ENCODE measurements around the gene FHIT. TPM values are rescaled to one million over a fixed set of nuclear protein-coding genes. Genes with fewer than 3 reads are reported as not detected.

FHIT gene
- total and polyA plus RNA-seq, 10 of the 15 experiments (the other 5 are each of a cell fraction or from before 2014, with no cell fraction given): 4.2 to 14.9 (median 9.4) TPM

DNA sequence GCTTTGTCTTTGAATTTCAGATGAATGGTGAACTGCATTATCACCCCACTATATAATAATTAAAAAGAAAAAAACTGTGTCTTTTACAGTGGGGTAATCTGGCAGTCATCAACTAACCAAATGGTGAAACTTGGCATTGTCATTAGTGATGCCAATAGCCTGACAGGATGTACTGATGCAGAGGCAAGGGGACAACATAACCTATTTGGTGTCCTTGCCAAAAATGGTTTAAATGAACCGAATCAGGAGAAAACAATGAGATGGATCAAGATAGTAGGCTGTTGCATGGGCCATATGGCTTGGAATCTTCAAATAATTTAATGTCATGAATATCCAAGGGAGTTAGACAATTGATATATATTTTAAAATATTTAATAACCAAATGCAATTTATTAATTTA lies 738.7 kb downstream of the FHIT start:
- Histone ChIP-seq H3K27me3 (replicated peaks in 1 of 2; ENCODE audit: control insufficient read depth in 2 of 2, insufficient read depth in 2 of 2, low read length in 1 of 2) (no peaks in the 10 kb centered on the region), H3K79me2 (ENCODE audit: control insufficient read depth, insufficient read depth, low read length) (no peaks in the 10 kb centered on the region), H4K20me1 (ENCODE audit: control insufficient read depth, insufficient read depth) (no peaks in the 10 kb centered on the region), H3K36me3 (ENCODE audit: control insufficient read depth in 2 of 2, insufficient read depth in 2 of 2, low read length in 1 of 2) (no peaks in the 10 kb centered on the region), H3K4me2 (ENCODE audit: control insufficient read depth, insufficient read depth) (no peak overlapping the region), H3K27ac (ENCODE audit: control insufficient read depth, insufficient read depth) (no peak overlapping the region), H3K9ac (ENCODE audit: control insufficient read depth, insufficient read depth, low read length) (no peak overlapping the region), H3K9me3 (replicated peaks; ENCODE audit: control insufficient read depth, insufficient read depth, low read length) (no peaks in the 10 kb centered on the region; the same call in 2 of the 3 replicates), H3K4me3 (no peak overlapping the region), H2AFZ (ENCODE audit: control insufficient read depth, low read depth, low read length) (no peak overlapping the region), H3K4me1 (ENCODE audit: control insufficient read depth, insufficient read depth, low read length) (no peaks in the 10 kb centered on the region)
- BruUV-seq (replicated peaks): no TSS peak
- WGBS (ENCODE audit: insufficient coverage, insufficient replicate concordance, low lambda C conversion rate, missing lambda C conversion rate): 0% methylated on average over 1 of the region's 1 CpG
- in situ Hi-C loops (cut with MboI): no loop called here
- no peak for ATAC-seq
- POLR2A ChIA-PET: no interaction called here
- intact Hi-C loops (cut with micrococcal nuclease; ENCODE audit: unreplicated experiment): no loop called here
- TF ChIP-seq SPI1 (IDR thresholded peaks at IDR 0.05; ENCODE audit: borderline replicate concordance, insufficient read depth, low read depth, low read length) (no peak), NFIC (IDR thresholded peaks at IDR 0.05; ENCODE audit: low read depth, low read length) (no peak), HDAC2 (IDR thresholded peaks at IDR 0.05) (no peak), SREBF1 (IDR thresholded peaks at IDR 0.05; ENCODE audit: low read length) (no peak), PAX5 (IDR thresholded peaks at IDR 0.05; ENCODE audit: borderline replicate concordance, low read depth, low read length) (no peak), MYB (IDR thresholded peaks at IDR 0.05; ENCODE audit: borderline replicate concordance, low read depth, low read length) (no peak), HDGF (IDR thresholded peaks at IDR 0.05) (no peak), ZNF384 (IDR thresholded peaks at IDR 0.05; ENCODE audit: borderline replicate concordance, low read depth, low read length) (no peak), NRF1 (conservative IDR thresholded peaks at IDR 0.05; ENCODE audit: low read depth, low read length) (no peak), KAT2A (conservative IDR thresholded peaks at IDR 0.05; ENCODE audit: control insufficient read depth, low read depth, low read length) (no peak)
- TF ChIP-seq, protein P1, sequence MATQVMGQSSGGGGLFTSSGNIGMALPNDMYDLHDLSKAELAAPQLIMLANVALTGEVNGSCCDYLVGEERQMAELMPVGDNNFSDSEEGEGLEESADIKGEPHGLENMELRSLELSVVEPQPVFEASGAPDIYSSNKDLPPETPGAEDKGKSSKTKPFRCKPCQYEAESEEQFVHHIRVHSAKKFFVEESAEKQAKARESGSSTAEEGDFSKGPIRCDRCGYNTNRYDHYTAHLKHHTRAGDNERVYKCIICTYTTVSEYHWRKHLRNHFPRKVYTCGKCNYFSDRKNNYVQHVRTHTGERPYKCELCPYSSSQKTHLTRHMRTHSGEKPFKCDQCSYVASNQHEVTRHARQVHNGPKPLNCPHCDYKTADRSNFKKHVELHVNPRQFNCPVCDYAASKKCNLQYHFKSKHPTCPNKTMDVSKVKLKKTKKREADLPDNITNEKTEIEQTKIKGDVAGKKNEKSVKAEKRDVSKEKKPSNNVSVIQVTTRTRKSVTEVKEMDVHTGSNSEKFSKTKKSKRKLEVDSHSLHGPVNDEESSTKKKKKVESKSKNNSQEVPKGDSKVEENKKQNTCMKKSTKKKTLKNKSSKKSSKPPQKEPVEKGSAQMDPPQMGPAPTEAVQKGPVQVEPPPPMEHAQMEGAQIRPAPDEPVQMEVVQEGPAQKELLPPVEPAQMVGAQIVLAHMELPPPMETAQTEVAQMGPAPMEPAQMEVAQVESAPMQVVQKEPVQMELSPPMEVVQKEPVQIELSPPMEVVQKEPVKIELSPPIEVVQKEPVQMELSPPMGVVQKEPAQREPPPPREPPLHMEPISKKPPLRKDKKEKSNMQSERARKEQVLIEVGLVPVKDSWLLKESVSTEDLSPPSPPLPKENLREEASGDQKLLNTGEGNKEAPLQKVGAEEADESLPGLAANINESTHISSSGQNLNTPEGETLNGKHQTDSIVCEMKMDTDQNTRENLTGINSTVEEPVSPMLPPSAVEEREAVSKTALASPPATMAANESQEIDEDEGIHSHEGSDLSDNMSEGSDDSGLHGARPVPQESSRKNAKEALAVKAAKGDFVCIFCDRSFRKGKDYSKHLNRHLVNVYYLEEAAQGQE (IDR thresholded peaks at IDR 0.05; ENCODE audit: low read depth, low read length): no peak
- TF ChIP-seq, protein P2, sequence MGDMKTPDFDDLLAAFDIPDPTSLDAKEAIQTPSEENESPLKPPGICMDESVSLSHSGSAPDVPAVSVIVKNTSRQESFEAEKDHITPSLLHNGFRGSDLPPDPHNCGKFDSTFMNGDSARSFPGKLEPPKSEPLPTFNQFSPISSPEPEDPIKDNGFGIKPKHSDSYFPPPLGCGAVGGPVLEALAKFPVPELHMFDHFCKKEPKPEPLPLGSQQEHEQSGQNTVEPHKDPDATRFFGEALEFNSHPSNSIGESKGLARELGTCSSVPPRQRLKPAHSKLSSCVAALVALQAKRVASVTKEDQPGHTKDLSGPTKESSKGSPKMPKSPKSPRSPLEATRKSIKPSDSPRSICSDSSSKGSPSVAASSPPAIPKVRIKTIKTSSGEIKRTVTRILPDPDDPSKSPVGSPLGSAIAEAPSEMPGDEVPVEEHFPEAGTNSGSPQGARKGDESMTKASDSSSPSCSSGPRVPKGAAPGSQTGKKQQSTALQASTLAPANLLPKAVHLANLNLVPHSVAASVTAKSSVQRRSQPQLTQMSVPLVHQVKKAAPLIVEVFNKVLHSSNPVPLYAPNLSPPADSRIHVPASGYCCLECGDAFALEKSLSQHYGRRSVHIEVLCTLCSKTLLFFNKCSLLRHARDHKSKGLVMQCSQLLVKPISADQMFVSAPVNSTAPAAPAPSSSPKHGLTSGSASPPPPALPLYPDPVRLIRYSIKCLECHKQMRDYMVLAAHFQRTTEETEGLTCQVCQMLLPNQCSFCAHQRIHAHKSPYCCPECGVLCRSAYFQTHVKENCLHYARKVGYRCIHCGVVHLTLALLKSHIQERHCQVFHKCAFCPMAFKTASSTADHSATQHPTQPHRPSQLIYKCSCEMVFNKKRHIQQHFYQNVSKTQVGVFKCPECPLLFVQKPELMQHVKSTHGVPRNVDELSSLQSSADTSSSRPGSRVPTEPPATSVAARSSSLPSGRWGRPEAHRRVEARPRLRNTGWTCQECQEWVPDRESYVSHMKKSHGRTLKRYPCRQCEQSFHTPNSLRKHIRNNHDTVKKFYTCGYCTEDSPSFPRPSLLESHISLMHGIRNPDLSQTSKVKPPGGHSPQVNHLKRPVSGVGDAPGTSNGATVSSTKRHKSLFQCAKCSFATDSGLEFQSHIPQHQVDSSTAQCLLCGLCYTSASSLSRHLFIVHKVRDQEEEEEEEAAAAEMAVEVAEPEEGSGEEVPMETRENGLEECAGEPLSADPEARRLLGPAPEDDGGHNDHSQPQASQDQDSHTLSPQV (IDR thresholded peaks at IDR 0.05): no peak
- CTCF ChIA-PET: no interaction called here
- SMC1A ChIA-PET (ENCODE audit: uncharacterized antibody, unreplicated experiment): interaction anchor here (1.2 kb wide), 1 partner anchor 8 kb away, joined by 3 read pairs; no protein-coding TSS in a partner anchor
- RAD21 ChIA-PET (ENCODE audit: unreplicated experiment): no interaction called here
- FAIRE-seq: no peak
- DNase-seq (ENCODE audit: low read depth, low spot score): no peak
